ENCODE data around the gene GOPC.

GOPC gene

DNA sequence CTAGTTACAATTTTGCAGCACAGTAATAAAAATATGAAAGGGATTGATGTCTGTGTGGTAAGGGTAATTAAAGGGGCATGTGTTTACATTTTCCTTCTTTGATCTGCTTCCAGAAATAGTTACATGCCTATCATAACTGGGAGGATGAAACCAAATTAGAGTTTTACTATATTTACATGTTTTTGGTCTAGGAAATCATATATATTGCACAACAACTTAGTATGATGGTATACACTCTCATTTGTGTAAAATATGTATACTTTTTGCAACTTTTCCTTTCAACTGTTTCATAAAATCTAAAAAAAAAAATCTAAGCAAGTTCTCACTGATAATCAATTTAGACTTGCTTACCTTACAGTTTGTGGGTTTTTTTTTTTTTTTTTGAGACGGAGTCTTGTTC, 87.7 kb downstream of the GOPC start:
- DNase-seq (ENCODE audit: low read depth in 2 of 2) = no peak

DNA sequence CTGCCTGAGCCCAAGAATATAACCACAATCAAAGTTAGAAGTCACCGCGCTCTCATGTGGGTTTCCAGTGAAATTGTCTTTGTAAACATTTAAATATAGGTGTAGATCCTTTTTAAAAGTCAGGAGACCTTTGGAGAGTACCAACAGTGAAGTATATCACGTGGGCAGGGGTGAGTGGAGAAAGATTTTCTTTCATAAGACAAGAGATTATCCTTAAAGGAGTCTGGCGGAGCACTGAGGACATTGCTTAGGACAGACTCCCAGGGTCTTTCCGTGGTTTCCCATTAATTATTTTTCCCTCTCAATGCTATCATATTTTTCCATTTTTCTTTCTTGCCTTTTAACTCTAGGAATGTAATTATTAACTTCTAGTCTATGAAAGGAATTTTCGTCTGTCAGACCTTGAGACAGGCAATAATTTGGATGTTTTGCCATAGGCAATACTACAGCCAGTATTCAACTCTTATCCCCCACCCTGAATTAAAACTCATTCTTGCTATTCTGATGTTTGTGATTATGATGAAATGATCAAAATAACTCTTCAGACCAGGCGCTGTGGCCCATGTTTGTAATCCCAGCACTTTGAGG, 88.4 kb downstream of the GOPC start:
- DNase-seq (ENCODE audit: low read depth in 2 of 2) = no peak

DNA sequence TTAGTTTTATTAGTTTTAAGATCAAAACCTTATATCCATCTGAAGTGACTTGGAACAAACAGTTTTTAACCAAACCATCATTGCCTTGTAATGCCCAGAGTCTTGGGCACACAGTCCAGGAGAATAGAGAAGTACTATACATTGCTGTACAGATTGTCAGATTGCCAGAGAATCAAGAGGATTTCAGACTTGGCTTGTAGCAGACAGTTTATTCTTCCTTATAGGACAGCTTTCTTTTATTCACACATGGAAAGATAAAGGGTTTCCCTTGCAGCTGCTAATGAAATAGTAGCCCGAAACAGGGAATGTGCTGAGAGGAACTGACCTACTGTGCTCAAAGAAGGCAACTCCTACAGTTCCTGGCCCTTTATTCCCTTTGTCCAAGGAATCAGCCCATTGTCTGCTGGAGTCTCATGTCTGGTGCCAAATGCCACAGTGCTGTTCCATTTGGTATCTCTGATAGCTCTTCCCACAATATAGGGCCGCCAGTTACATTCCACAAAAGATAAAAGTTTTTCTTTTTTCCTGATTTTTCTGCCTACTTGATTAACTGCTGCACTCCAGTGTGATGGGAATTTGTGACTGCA, 89.2 kb downstream of the GOPC start:
- no peak for DNase-seq (ENCODE audit: low read depth in 2 of 2)

DNA sequence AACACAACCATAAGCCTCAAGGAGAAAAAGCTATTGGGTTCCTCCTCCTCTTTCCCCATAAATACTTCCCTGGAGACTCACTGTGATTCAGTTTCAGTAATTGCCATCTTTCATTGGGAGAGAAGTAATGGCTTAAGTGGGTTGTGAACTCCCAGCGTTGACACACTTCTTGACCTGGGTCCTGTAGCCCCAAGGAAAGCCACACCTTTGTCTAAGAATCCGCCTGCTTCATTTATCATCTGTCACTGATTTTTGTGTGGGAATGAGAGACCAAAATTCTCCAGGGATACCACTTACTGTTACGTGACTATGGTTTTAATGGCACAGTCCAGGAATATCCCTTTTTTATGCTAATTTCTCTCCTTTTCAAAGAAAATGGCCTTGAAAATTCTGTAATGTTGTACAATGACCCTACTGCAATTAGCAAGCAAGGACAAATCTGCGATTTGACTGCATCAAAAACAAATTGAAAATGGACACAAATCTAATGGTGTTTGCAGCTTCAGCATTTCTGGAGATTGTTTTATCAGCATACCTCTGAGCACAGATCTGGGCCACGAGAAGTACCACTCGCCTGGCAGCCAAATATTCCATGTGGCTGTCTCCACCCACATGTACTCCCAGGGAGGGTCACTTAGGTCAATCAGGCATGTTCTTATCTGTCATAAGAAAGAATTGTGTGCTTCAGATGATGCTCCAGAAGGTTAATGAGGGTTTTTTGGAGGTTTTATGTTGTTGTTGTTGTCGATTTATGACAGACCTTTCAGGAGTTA, 90.1 kb downstream of the GOPC start:
- DNase-seq (ENCODE audit: low read depth in 2 of 2) = no peak

All from fibroblast of skin of left quadriceps (primary cell).